ENCODE measurements around the gene COL4A1.

COL4A1 gene

DNA sequence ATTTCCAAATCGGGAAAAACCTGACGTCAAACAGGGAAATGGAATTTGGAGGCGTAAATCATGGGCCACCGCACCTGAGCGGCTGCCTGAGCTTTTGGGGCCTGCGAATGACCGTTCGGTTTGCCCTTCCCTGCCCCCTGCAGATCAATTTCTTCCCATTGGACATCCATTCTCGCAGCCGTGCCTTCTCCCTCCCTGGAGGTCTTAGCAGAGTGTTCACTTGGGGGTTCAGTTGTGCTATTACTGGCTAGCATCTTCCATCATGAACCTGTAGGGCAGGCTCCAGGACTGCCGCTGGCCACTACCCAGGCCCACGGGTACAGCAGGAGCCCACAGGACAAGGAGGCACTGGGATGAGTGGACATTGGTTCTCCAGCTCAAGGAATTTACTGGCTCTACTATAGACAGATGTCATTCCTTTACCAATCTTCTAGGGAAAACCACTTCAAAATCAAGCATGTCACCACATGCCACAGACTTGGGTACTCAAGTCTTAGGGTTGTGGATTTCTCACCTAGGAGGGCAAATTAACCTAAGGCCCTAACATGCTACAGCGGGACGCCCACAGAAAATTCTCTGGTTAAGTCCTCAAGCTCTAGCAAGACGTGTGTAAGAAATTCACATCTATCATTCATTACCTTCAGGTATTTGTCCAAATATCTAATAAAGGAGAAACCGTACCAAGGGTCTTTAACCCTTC, 75.5 kb downstream of the COL4A1 start:
- no peak for DNase-seq

DNA sequence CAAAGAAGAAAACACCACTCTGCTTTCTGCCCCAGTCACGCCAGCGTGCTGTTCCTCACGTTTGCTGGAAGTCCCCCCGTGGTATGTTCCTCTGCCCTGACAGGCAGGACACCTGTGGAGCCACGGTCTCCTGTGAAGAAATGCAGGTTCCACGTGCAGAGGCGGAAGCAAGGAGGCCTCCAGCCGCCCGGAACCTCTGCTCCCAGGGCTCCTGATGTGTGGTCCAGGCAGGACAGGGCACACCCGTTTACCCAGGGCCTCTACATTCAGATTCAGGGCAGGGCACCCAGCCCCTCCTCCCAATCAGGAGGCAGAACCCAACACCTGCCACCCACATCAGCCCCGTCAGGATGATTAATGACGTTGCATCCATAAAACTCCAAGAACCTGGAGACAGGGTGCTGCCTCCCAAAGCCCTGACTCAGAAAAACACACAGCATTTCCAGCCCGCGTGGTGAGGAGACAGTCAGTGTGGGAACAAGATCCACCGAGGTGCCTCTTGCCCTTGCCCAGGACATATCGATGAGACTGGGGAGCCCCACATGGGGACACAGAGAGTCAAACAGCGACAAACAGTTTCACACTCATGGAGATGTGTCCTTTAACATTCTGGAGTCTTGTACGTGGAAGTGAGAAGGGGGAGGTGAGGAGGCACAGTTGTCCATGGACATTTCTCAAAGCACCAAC, 76.2 kb downstream of the COL4A1 start:
- DNase-seq: no peak

DNA sequence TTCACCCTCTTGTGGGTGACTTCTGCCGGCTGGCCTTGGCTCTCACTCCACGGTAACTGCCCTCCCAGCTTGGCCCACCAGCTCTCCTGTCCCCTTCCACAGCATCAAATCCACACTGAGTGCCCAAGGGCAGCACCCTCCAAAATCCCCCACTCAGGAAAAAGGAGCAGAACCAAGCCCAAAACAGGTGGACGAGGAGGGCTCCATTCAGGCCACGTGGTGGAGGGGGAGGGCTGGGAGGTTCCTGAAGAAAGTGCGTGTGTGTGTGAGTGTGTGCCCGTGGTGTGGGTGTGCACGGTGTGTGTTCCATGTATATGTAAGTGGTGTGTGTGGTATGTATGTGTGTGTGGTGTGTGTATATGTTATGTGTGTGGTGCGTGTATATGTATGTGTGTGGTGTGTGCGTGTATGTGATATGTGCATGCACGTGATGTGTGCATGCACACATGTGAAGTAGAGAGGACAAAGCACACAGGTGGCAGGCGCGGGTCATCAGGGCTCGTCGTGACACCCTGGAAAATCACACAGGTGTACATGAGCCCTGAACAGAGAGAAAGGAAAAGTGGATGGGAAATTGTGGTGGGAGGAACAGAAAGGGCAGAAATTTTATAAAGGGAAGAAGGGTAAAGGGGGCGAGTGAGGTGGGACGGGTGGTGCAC, 76.9 kb downstream of the COL4A1 start:
- no peak for DNase-seq

DNA sequence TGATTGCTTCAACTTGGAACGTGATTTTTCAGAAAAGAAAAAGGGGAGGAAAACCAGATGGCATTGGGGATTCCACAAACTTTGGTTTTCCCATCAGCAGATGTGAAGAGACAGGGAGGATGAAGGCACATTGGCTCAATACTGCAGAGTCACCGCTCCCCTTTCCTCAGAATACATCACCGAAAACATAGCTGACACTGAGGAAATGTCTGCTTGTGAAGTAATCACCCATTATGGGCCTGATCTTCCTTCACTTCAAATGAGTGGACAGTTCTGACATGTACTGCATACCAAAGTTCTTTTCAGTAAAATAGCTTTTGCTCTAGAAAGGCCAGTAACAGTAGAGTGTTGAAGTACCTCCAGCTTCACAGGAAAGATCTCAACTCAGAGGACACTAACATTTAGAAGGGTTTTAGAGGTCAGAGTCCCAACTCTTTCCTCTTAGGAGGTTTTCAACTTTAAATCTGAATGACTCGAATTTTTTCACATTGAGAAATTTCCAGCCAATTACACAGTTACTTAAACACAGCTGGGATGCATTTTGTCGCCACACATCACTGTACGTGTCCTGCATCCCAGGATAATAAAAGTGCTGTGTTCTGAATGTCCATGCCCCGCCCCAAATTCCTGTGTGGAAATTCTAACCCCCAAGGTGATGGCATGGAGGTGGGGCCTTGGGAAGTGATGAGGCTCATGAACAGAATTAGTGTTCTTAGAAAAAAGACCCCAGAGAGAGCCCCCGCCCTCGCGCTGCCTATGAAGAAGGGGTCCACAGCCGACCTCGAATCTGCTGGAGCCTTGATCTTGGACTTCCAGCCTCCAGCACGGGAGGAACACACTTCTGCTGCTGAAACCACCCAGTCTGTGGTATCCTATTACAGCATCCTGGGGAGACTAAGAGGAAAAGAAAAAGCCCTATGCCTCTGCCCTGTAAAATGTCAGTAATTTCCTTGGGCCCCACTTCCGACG, 77.7 kb downstream of the COL4A1 start:
- DNase-seq: no peak

DNA sequence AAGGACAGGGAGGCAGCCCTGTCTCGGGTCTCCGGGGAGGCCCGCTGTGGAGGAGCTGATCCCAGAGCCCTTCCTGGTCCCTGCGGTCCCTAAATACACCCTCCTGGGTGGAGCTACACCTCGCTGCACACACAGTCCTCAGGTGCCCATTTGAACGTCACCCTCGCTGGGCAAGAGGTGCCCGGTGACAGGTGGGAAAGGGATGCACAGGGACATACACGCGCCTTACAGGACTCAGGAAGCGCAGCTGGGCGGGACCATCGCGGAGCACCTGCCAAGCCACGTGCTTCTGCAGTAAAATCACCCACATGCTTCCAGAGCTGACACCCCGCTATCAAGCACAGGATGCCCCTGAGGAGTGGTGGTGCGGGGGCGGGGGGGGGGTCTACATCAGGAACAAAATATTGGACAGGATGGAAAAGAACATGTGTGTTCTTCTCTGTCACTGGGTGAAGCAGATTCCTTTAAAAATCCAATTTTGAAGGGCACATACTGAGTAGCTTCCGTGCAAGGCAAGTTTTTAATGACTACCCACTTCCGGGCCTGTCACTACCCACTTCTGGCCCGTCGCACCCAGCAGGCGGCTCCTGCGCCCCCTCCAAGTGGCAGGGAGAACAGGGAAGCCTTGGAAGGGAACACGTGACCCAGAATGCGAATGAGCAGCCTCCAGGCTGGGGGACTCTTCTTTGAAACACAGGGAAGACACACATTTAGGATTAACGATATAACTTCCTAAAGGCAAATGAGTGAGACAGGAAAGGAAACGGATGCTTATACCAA, 78.9 kb downstream of the COL4A1 start:
- no peak for DNase-seq

DNA sequence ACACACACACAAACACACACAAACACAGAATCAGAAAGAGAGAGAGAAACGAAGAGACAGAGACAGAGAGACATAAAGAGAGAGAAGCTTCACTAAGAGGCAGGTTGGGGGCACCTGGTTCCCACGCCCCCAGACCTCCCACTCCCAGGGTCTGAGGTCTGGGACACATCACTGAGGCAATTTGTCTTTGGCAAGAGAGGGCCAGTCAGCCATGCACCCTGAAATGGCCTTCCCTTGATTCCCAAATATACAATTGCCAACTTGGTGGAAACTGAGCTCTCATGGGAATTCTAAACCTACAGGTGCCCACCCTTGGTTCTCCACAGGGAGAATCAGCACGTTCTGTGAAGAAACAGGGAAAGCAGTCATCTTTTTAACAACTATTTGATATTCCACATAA, 79.5 kb downstream of the COL4A1 start:
- no peak for DNase-seq

DNA sequence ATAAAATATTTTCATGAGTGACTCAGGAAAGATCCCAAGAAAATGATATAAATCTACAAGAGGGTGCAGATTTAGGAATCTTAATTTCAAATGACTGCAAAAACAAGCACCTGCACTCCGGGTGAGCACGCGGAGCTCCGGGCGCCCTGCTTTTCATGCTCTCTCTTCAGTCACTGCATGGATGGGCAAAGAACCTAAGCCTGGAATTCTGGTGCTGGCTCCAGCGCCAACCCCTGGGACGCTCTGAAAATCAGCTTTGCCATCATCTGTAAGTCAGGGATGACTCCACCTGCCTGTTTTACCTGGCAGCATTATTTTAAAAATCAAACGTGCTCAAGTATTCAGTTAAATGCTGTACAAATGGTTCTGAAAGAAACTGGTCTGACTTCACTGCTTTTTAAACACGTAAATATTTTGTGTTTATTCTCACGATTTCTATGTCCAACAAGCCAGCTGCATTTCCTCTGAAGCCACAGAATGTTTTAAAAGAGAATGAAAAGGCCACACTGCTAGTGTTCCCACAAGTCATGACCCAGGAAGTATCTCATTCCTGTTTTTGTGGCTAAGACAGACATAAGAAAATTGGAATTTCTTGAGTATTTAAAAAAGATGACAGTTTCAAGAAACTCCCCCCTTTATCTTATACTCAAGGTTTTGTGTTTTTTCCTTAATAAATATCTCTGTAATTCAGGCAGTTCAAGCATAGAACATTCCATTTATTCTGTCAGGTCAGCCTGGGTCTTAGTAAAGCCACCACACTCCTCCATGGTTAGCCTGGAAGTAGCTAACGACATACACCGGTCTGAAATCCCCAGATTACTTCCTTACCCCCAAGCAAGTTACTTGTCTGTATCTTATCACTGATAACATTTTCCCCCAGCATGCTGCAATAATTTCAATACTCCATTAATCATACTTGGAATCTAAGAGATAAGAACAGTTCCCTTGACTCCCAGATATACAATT, 81.1 kb downstream of the COL4A1 start:
- no peak for DNase-seq

DNA sequence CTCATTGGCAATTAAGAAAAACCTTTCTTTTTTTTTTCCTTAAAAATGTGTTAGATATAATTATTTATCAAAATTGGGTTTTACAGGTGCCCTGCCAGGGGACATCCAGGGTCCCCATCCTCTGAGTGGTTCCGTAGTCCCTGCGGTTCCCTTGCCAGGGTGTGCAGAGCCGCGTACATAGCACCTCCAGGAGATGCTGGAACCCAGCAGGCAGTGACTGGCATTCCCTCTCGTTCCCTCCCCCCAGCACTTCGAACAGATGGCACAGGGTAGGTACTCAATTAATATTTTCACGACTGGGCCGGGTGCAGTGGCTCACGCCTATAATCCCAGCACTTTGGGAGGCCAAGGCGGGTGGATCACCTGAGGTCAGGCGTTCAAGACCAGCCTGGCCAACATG, 82.0 kb downstream of the COL4A1 start:
- no peak for DNase-seq

DNA sequence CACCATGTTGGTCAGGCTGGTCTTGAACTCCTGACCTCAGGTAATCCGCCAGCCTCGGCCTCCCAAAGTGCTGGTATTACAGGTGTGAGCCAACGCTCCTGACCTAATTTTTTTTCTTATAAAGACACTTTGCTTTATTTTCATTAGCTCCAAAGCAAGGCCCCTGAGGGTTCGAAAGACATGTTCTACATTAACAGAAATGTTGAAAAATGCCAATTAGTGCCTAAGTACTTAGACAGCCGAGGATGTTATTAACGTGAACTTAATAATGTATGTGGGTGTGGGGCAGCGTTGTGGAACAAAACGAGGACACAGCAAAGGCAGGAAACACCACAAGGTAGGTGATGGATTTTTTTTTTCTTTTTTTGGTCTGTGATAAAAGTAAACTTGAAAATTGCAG, 82.4 kb downstream of the COL4A1 start:
- no peak for DNase-seq

DNA sequence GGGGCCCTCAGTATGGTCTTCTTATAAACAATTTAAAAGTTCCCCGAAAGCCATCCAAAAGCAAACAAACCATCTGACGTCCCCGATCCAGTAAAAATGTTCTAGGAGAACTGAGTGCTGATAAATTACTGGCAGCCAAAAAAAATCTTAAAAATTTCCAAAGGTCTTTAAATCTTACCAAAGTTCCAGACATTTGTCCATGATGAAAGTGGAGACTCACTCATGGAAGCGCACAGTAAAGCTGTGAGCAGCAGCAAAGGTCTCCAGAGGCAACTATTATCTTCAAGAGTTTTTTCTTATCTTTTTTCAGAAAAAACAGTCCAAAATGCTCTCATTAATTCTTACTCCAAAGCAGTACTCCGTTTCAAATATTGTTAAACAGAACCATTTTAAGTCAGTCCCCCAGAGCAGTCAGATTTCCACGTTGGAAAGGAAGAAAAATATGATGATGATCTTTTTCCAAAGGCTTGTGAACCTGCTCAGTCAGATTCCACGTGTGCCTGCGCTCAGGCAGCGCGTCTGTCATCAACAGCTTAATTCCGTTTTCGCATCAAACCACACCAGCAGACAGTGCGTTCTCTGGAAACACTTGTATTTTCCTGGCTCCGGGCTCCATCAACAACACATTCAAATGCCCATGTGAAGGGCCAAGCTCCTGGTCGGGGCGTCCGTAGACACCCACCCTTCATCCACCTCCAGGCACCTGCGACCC, 85.4 kb downstream of the COL4A1 start:
- no peak for DNase-seq

DNA sequence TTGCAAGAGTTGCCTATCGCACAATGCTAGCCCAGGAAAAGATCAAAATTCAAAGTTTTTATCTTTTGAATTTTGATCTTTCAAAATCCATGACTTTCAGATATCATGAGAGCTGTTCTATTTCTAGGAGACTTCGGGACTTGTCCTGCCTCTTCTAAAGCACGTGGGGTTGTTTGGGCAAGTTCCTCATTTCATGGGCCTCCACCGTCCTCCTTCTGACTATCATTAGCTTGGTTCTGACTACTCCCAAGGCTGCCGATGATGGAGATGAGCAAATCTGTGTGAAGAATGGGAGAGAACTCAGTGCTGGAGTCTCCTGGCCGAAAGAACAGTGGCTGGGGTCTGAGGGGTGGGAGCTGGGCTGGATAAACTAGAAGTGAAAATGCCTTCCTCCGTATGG, 86.5 kb downstream of the COL4A1 start:
- DNase-seq: no peak

DNA sequence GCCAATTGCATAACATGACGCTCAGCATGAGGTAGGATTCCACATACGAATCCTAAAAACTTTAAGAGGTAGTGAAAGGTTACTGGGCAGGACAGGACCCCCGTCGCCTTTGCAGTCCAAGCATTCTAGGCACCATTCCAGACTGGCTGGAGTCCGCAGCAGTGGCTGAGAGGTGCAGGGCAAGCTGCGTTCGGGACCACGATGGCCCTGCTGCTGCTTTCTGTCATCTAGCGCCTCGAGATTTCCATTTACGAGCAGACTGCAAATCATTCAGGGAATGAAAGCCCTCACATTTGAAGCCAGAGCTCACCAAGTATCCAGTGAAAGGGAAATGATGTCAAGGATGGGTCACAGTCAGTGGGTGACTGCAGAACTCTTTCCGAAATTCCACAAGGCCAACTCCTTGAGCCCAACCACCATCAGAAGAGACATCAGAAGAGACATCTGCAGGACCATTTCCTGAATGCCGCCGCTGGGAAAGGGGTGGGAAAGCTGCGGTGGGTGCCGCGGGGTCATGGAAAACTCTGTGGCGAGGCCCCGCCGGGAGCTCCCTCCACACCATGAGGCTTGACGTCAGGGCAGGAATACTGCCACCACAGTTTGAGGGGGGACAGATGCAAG, 88.3 kb downstream of the COL4A1 start:
- no peak for DNase-seq

DNA sequence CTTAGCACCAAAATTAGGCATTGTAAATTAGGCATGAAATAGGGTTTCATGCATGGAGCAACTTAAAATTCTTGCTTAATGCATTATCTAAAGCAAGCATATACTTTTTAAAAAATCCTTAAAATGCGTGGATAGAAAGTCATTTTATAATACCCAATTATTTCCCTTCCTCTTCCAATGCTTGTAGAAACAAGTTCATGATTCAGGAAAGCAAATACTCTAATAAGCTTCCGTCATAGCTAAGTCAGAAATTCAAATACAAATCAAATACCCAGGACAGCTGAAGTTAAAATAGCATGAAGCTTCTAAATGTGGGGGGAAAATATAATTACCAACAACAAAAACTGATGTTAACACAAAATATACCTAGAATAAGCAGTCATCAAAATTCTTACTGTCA, 89.1 kb downstream of the COL4A1 start:
- DNase-seq: no peak

DNA sequence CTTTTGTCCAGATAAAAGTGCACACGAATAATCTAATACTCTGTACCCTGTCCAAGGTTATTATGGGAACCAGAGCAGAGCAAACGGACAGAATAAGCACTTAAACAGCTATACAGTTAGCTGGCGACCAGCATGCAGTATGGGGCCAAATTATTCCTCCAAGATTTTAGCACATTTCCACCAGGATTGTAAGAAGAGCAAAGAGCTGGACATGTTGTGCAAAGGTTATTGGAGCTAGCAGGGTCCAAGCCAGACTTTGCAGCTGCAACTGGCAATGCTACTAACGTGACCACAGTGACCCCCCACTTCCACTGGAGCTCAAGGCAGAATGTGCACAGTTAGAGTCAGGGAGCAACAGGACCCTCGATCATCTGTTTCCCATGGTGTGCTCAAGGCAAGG, 89.9 kb downstream of the COL4A1 start:
- no peak for DNase-seq

DNA sequence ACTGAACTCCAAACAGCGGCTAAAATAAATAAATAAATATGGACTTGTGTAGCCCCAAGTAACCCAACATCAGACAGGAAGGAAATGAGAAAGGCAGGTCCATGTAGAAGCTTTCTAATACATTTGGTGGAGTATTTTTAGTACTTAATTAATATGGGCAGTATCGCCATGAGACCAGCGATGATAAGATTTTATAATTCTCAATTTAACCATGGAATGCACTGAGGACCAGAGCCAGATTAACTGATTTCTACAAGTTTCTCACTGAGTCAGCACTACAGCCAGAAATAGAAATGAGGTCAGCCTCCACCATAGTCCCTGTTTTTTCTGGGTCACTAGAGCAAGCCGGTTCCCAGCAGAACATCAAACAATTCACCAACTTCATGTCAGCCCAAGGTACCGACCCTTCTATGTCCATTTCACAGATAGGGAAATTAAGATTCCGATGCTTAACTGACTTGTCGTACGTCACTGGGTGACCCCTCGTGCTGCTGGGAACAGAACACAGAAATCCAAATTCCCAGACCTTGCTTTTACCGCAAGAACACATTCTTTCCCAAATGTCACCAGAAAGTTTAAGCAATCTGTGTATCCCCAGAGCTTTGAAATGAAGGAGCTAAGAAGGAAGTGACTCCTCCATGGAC, 90.4 kb downstream of the COL4A1 start:
- no peak for DNase-seq

DNA sequence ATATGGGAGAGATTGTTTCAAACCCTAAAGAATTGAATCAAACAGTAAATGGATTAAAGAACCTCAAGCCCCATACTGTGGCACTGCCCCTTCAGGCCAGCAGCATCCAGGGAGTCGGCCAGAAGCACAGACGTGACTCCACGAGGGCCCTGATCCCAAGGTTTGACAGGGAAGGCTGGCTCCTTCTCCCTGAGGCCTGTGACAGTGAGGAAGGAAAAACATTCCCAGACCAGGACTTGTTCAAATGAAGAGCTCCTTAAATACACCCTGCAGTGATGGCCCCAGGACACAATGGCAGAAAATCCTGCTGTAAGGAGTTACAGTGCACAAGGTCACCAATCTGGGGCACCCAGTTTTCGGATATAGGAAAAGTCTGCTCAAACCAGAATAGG, 91.0 kb downstream of the COL4A1 start:
- no peak for DNase-seq

DNA sequence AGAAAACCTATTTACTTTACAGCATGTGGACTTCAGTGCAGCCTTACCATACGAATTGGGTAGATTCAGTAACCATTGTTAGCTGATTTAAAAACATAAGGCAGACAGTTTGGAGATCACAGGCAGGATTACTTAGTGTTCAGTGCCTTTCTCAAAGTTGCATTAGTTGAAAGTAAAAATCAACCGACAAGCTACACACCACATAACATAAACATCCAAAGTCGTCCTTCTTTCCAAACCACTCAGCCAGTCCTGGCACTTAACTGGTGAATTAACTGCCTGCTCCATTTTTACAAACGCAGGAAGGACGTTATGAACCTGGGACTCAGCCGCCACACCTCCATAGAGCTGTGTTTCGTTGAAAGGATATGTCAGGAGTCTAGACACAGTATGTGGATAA, 91.4 kb downstream of the COL4A1 start:
- no peak for DNase-seq

DNA sequence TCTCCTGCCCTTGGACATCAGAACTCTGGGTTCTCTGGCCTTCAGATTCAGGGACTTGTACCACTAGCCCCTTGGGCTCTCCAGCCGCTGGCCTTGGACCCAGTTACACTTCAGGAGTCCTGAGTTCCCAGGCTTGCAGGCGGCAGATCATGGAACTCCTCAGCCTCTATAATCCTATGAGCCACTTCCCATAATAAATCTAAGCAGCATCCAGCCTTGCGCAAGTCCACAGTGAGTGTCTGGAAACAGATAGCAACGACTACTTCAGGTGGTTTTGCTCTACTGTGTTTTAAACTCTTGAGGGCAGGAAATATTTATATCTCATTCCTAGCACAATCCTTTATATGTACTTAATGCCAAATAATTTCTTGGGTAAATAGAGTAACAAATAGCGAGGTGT, 92.3 kb downstream of the COL4A1 start:
- DNase-seq: no peak

DNA sequence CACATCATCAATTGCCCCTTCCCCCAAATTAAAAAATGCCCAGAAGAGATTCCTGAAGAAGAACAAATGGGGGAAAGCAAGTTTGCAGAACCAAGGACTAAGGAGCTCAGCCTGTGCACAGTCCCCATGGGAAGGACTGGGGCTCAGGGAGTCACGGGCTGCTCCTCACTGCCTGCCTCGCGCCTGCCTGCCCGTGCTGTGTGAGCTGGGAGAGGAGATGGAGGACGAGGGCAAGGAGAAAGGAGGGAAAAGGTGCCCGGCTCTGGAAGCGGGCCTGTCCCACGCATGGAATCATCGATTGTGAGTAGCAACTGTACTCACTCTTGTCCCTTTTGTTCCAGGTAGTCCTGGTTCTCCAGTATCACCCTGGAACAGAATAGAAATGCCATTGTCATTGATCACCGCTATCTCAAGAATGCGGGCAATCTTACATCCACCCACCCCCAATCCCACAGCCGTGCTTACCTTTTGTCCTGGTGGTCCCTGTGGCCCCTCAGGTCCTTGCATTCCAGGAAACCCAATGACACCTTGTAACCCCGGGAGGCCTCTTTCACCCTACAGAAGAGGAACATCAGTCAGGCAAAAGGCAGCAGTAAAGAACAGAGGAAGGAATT, 93.4 kb downstream of the COL4A1 start:
- DNase-seq: no peak
